MCF 10A (cell line): Measurements from ENCODE around the gene QSOX2. TPM values are rescaled to one million over a fixed set of nuclear protein-coding genes. Genes with fewer than 3 reads are reported as not detected.

Experiments
- BruUV-seq: library from RNA; stranded (reverse); fragments of 400-500 nt; replicated peaks from 2 replicates; lab custom pipeline; 2021; lab: Mats Ljungman, UMichigan
- CTCF ChIA-PET: fragments of 300-600 bp; sonication (Branson Sonifier 250); formaldehyde crosslinking; extraction: SDS; loops from one replicate; lab custom pipeline; 2021; ENCODE audit warnings: antibody characterized with exemption, inconsistent platforms; lab: Yijun Ruan, JAX
- POLR2A ChIA-PET: fragments of 300-600, 350-650 bp; sonication (Branson Sonifier 250); formaldehyde crosslinking; extraction: SDS; loops from one replicate; lab custom pipeline; 2020; ENCODE audit warnings: antibody characterized with exemption, inconsistent platforms; lab: Yijun Ruan, JAX
- DNase-seq: peaks from one replicate; pipeline ENCODE4 v3.0.0-alpha.2; 2018; ENCODE audit not compliant: unreplicated experiment
- H3K27ac Mint-ChIP-seq: one replicate; pipeline ENCODE4 v1.8.0; 2022; ENCODE audit warnings: mild to moderate bottlenecking, low read depth, mixed read lengths; ENCODE audit not compliant: unreplicated experiment
- H3K27me3 Mint-ChIP-seq: one replicate; pipeline ENCODE4 v1.8.0; 2022; ENCODE audit warnings: mixed read lengths; ENCODE audit not compliant: insufficient read depth, unreplicated experiment
- H3K36me3 Mint-ChIP-seq: one replicate; pipeline ENCODE4 v1.8.0; 2022; ENCODE audit warnings: mild to moderate bottlenecking, moderate library complexity, mixed read lengths; ENCODE audit not compliant: insufficient read depth, unreplicated experiment
- H3K4me1 Mint-ChIP-seq: one replicate; pipeline ENCODE4 v1.8.0; 2022; ENCODE audit warnings: mixed read lengths; ENCODE audit not compliant: insufficient read depth, unreplicated experiment
- H3K4me3 Mint-ChIP-seq: one replicate; pipeline ENCODE4 v1.8.0; 2022; ENCODE audit warnings: mild to moderate bottlenecking, moderate library complexity, mixed read lengths; ENCODE audit not compliant: unreplicated experiment
- H3K9me3 Mint-ChIP-seq: one replicate; pipeline ENCODE4 v1.8.0; 2022; ENCODE audit warnings: mixed read lengths; ENCODE audit not compliant: unreplicated experiment
- CTCF ChIP-seq: fragments of 200-600 bp; IDR thresholded peaks from one replicate; pipeline ENCODE4 v1.8.0; 2022; ENCODE audit warnings: antibody characterized with exemption, mild to moderate bottlenecking; ENCODE audit not compliant: unreplicated experiment
- intact Hi-C: fragments of 100-400 bp; cut with micrococcal nuclease; formaldehyde crosslinking; loops from 2 replicates; pipeline ENCODE4 v1.14.1; 2022
- total RNA-seq: library from RNA; stranded (reverse); gene quantifications from 2 replicates; pipeline ENCODE4 v1.2.3, GENCODE V29; 2022

The QSOX2 gene
- total RNA-seq, 1 experiment from 2014 or later = 27.7 TPM

- intact Hi-C loops = no loop called here
- H3K27me3 Mint-ChIP-seq = peaks cover 31% of the 10 kb centered on the region
- no peak overlapping the region for H3K4me3 Mint-ChIP-seq
- no peak overlapping the region for H3K27ac Mint-ChIP-seq
- DNase-seq = no peak
- ChIA-PET CTCF (no interaction called here), POLR2A (no interaction called here)
- no peaks in the 10 kb centered on the region for H3K36me3 Mint-ChIP-seq
- no peak for TF ChIP-seq CTCF
- no TSS peak for BruUV-seq
- H3K9me3 Mint-ChIP-seq = no peaks in the 10 kb centered on the region
- peaks cover 13% of the 10 kb centered on the region for H3K4me1 Mint-ChIP-seq
Measured at GRCh38 chr9:136194540-136194939, 51.1 kb downstream of the QSOX2 start.

DNA sequence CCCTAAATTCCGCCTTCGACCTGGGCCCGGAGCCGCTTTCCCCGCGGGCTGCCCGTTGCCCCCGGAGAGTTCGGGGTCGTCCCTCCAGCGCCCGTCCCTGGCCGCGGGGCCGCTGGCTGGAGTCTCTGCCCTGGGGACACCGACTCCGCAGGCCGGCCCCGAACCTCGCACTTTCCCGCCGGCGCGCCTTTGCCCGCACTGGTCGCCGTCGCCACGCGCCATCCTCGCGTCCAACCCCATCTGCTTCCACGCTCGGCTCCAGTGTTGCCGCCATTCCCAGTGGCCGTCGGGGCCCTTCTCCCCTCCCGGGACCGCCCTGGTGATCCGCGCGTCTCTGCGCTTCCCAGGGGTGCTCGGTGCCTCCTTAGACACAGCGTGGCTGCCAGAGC, 51.7 kb downstream of the QSOX2 start:
- no peak for DNase-seq
- intact Hi-C loops = no loop called here
- Mint-ChIP-seq H3K4me1 (peaks cover 13% of the 10 kb centered on the region), H3K36me3 (no peaks in the 10 kb centered on the region), H3K27ac (no peak overlapping the region), H3K9me3 (no peaks in the 10 kb centered on the region), H3K27me3 (peaks cover 31% of the 10 kb centered on the region), H3K4me3 (no peak overlapping the region)
- POLR2A ChIA-PET = no interaction called here
- TF ChIP-seq CTCF = no peak
- BruUV-seq = no TSS peak
- CTCF ChIA-PET = no interaction called here

DNA sequence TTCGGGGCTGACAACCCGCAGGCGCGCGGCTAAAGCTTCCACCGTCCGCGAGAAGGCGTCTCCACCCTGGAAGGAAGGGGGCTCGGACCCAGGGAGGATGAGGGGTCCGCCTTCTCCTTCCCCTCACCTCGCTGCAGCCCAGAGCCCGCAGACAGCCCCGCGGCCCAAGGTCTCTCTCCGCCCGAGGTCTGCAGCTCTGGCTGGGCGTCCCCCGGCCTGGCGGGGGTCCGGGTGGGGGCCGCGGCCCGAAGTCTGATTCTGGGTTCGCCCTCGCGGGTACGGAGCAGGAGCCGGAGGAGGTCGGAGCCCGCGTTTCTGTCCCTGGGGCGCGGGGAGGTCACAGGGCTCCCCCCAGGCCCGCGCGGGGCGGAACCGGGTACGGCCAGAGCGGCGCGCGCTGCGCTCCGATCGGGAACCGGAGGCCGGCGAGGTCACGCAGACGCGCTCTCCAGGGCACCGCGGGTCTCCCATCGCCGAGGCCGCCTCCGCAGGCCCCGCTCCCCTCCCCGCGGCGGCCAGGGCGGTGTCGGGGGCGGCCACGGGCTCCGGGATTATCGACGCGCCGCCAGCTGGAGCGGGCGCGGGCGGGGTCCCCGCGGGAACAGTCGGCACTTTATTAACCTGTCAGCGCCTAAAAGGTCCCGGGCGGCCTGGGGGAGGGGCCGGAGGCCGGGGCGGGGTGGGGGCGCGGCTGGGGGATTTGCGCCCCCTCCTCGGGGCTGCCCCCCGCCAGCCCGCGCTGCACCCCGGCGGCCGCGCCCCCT, 52.3 kb downstream of the QSOX2 start:
- intact Hi-C loops = no loop called here
- peaks cover 31% of the 10 kb centered on the region for H3K27me3 Mint-ChIP-seq
- no peak overlapping the region for H3K4me3 Mint-ChIP-seq
- no peak for TF ChIP-seq CTCF
- no peak overlapping the region for H3K27ac Mint-ChIP-seq
- ChIA-PET POLR2A (no interaction called here), CTCF (interaction anchor here (0.7 kb wide), 1 partner anchor 108 kb away, joined by 3 read pairs; no protein-coding TSS in a partner anchor)
- BruUV-seq = no TSS peak
- peaks cover 13% of the 10 kb centered on the region for H3K4me1 Mint-ChIP-seq
- DNase-seq = no peak
- H3K36me3 Mint-ChIP-seq = no peaks in the 10 kb centered on the region
- H3K9me3 Mint-ChIP-seq = no peaks in the 10 kb centered on the region

GRCh38 chr9:136192289-136193126, 53.1 kb downstream of the QSOX2 start:
- Mint-ChIP-seq H3K4me1 (peaks cover 13% of the 10 kb centered on the region), H3K27ac (no peak overlapping the region), H3K4me3 (no peak overlapping the region), H3K27me3 (peaks cover 38% of the 10 kb centered on the region), H3K9me3 (no peaks in the 10 kb centered on the region), H3K36me3 (no peaks in the 10 kb centered on the region)
- intact Hi-C loops = no loop called here
- ChIA-PET CTCF (interaction anchor here (0.7 kb wide), 1 partner anchor 109 kb away, joined by 3 read pairs; no protein-coding TSS in a partner anchor), POLR2A (no interaction called here)
- BruUV-seq = no TSS peak
- TF ChIP-seq CTCF = no peak
- no peak for DNase-seq
